Endodermal cell (in vitro differentiated cells): ENCODE data around the gene KLF3. TPM values are rescaled to one million over a fixed set of nuclear protein-coding genes. Genes with fewer than 3 reads are reported as not detected.
A peak's percentile ranks its signal among the peaks of the same experiment; 100 is the strongest.

ENCODE experiments used
- DNase-seq: peaks from one replicate; pipeline ENCODE4 v3.0.0-alpha.2; 2017
- H3K27ac ChIP-seq: 2 replicates; pipeline ENCODE4 v1.5.1; 2013; ENCODE audit warnings: mild to moderate bottlenecking, low read depth, low read length, moderate library complexity
- H3K27me3 ChIP-seq: 2 replicates; pipeline ENCODE4 v1.6.1; 2013; ENCODE audit warnings: mild to moderate bottlenecking, low read length, moderate library complexity; ENCODE audit not compliant: insufficient read depth, control insufficient read depth, poor library complexity, severe bottlenecking
- H3K36me3 ChIP-seq: 2 replicates; pipeline ENCODE4 v1.7.0; 2013; ENCODE audit warnings: mild to moderate bottlenecking, low read length, moderate library complexity; ENCODE audit not compliant: control insufficient read depth, insufficient read depth
- H3K4me1 ChIP-seq: one replicate; pipeline ENCODE4 v1.7.0; 2013; ENCODE audit warnings: low read length; ENCODE audit not compliant: control insufficient read depth, insufficient read depth
- H3K4me3 ChIP-seq: 2 replicates; pipeline ENCODE4 v1.5.1; 2013; ENCODE audit warnings: mild to moderate bottlenecking, low read length, moderate library complexity
- H3K9ac ChIP-seq: 2 replicates; pipeline ENCODE4 v1.6.1; 2013; ENCODE audit warnings: mild to moderate bottlenecking, low read length, moderate library complexity; ENCODE audit not compliant: poor library complexity, severe bottlenecking; ENCODE audit errors: extremely low read depth
- H3K9me3 ChIP-seq: 2 replicates; pipeline ENCODE4 v1.6.1; 2013; ENCODE audit warnings: mild to moderate bottlenecking, low read length, moderate library complexity; ENCODE audit not compliant: control insufficient read depth
- H3K27ac Mint-ChIP-seq: 2 replicates; pipeline ENCODE4 v1.8.0; 2020; ENCODE audit warnings: mixed read lengths
- H3K27me3 Mint-ChIP-seq: 2 replicates; pipeline ENCODE4 v1.8.0; 2021; ENCODE audit warnings: mild to moderate bottlenecking, mixed read lengths; ENCODE audit not compliant: insufficient read depth
- H3K36me3 Mint-ChIP-seq: 2 replicates; pipeline ENCODE4 v1.8.0; 2020; ENCODE audit warnings: low read depth, mixed read lengths
- H3K4me1 Mint-ChIP-seq: 2 replicates; pipeline ENCODE4 v1.8.0; 2020; ENCODE audit warnings: mixed read lengths
- H3K4me3 Mint-ChIP-seq: 2 replicates; pipeline ENCODE4 v1.8.0; 2020; ENCODE audit warnings: mild to moderate bottlenecking, moderate library complexity, mixed read lengths
- H3K9me3 Mint-ChIP-seq: 2 replicates; pipeline ENCODE4 v1.8.0; 2020; ENCODE audit warnings: mild to moderate bottlenecking, mixed read lengths
- WGBS, 2 experiments: methylation state at CpG; one replicate each; pipeline versions ENCODE4 v1.1.5 to v1.1.7; 2013; ENCODE audit warnings: missing lambda C conversion rate in 2 of 2, mixed read lengths in 1 of 2; ENCODE audit not compliant: insufficient coverage in 1 of 2, insufficient read length in 1 of 2; 5-methylcytosine and 5-hydroxymethylcytosine counted together
- total RNA-seq, 2 donors: library from RNA; stranded (reverse); fragmentation: NEBNext Ultra II Directional in 1 of 2; extraction: Animal tissue kit (Norgen Biotek cat#: 25700) in 1 of 2; gene quantifications; 2 replicates in 1 of 2; 3 replicates in 1 of 2; pipeline ENCODE4 v1.2.1, GENCODE V29; 2021
- TF ChIP-seq, protein P1 (sequence below): fragments of 200-600 bp; sonication (generic); conservative IDR thresholded peaks from 2 replicates; pipeline ENCODE4 v1.5.0; 2021; ENCODE audit warnings: antibody characterized with exemption, mild to moderate bottlenecking

The KLF3 gene
- total RNA-seq, 2 donors from 2014 or later: 20.7 to 28.2 TPM

GRCh38 chr4:38668203-38668971 is 4.4 kb downstream of the KLF3 start:
- H3K27ac Mint-ChIP-seq: peak overlapping the region; percentile 79
- Histone ChIP-seq H3K4me3 (no peak overlapping the region), H3K9me3 (no peaks in the 10 kb centered on the region), H3K4me1 (peaks cover 34% of the 10 kb centered on the region), H3K27ac (peak overlapping the region; percentile 77), H3K27me3 (no peaks in the 10 kb centered on the region), H3K36me3 (no peaks in the 10 kb centered on the region), H3K9ac (peak overlapping the region; percentile 84)
- H3K36me3 Mint-ChIP-seq: no peaks in the 10 kb centered on the region
- DNase-seq: no peak
- H3K9me3 Mint-ChIP-seq: no peaks in the 10 kb centered on the region
- no peaks in the 10 kb centered on the region for H3K27me3 Mint-ChIP-seq
- 65 to 67% methylated on average over 1 of the region's 2 CpGs for WGBS, 2 experiments
- TF ChIP-seq, protein P1, sequence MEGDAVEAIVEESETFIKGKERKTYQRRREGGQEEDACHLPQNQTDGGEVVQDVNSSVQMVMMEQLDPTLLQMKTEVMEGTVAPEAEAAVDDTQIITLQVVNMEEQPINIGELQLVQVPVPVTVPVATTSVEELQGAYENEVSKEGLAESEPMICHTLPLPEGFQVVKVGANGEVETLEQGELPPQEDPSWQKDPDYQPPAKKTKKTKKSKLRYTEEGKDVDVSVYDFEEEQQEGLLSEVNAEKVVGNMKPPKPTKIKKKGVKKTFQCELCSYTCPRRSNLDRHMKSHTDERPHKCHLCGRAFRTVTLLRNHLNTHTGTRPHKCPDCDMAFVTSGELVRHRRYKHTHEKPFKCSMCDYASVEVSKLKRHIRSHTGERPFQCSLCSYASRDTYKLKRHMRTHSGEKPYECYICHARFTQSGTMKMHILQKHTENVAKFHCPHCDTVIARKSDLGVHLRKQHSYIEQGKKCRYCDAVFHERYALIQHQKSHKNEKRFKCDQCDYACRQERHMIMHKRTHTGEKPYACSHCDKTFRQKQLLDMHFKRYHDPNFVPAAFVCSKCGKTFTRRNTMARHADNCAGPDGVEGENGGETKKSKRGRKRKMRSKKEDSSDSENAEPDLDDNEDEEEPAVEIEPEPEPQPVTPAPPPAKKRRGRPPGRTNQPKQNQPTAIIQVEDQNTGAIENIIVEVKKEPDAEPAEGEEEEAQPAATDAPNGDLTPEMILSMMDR: no peak
- peaks cover 71% of the 10 kb centered on the region for H3K4me1 Mint-ChIP-seq
- no peak overlapping the region for H3K4me3 Mint-ChIP-seq

DNA sequence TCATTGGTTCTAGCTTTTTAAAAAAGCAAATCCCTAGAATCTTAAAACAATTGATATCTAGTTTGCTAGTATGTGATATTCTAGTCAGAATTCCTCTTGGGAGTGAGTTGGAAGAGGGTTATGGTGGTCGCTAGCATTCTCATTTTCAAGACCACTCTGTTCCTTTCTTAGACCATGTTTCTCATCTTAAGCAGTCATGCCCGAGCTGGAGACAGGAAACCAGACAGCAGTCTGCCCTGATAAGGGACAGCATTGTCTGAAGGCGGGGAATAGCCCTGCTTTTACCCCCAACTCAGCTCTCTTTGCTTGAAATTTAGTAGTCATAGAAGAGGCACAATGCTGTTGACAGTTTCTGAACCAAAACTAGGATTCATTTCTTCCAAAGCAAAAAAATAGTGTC is 5.2 kb downstream of the KLF3 start:
- H3K27me3 ChIP-seq: no peaks in the 10 kb centered on the region
- no peak overlapping the region for H3K4me3 ChIP-seq
- peaks cover 38% of the 10 kb centered on the region for H3K4me1 ChIP-seq
- peak; percentile 24 for DNase-seq
- no peaks in the 10 kb centered on the region for H3K9me3 ChIP-seq
- WGBS, 2 experiments: 57 to 68% methylated on average over 2 to 3 of the region's 3 CpGs
- peak overlapping the region; percentile 77 for H3K27ac ChIP-seq
- H3K36me3 ChIP-seq: no peaks in the 10 kb centered on the region
- Mint-ChIP-seq H3K4me3 (peak overlapping the region; percentile 10), H3K36me3 (no peaks in the 10 kb centered on the region), H3K9me3 (no peaks in the 10 kb centered on the region), H3K4me1 (peaks cover 79% of the 10 kb centered on the region), H3K27me3 (no peaks in the 10 kb centered on the region), H3K27ac (peak overlapping the region; percentile 79)
- H3K9ac ChIP-seq: no peak overlapping the region
- TF ChIP-seq, protein P1: no peak

- H3K27ac ChIP-seq: peak overlapping the region; percentile 69
- H3K27me3 ChIP-seq: no peaks in the 10 kb centered on the region
- peak; percentile 59 for DNase-seq
- Mint-ChIP-seq H3K4me3 (peak overlapping the region; percentile 10), H3K27ac (peak overlapping the region; percentile 45), H3K27me3 (no peaks in the 10 kb centered on the region), H3K9me3 (no peaks in the 10 kb centered on the region), H3K4me1 (peaks cover 89% of the 10 kb centered on the region), H3K36me3 (no peaks in the 10 kb centered on the region)
- no peak overlapping the region for H3K4me3 ChIP-seq
- no peaks in the 10 kb centered on the region for H3K9me3 ChIP-seq
- H3K4me1 ChIP-seq: peaks cover 38% of the 10 kb centered on the region
- TF ChIP-seq, protein P1: no peak
- no peaks in the 10 kb centered on the region for H3K36me3 ChIP-seq
- no peak overlapping the region for H3K9ac ChIP-seq
- 88% methylated on average over 5 to 6 of the region's 6 CpGs for WGBS, 2 experiments
These were observed 6.3 kb downstream of the KLF3 start for GRCh38 chr4:38670109-38670901.
